ENCODE data around the gene FRMD4B.

The FRMD4B gene

GRCh38 chr3:69292185-69292584, 93.7 kb downstream of the FRMD4B start:
- no peak overlapping the region for H3K4me3 ChIP-seq (ENCODE audit: control insufficient read depth, low read depth, low read length)
- no peak for TF ChIP-seq CTCF (IDR thresholded peaks at IDR 0.05; ENCODE audit: control insufficient read depth, insufficient read depth, low read depth, low read length, missing control alignments)
- DNase-seq (ENCODE audit: low read depth), result no peak

GRCh38 chr3:69290430-69290829, 95.5 kb downstream of the FRMD4B start:
- DNase-seq (ENCODE audit: low read depth), result no peak
- H3K4me3 ChIP-seq (ENCODE audit: control insufficient read depth, low read depth, low read length), result no peak overlapping the region
- TF ChIP-seq CTCF (IDR thresholded peaks at IDR 0.05; ENCODE audit: control insufficient read depth, insufficient read depth, low read depth, low read length, missing control alignments), result no peak

GRCh38 chr3:69290006-69290405, 95.9 kb downstream of the FRMD4B start:
- H3K4me3 ChIP-seq (ENCODE audit: control insufficient read depth, low read depth, low read length), result no peak overlapping the region
- no peak for DNase-seq (ENCODE audit: low read depth)
- TF ChIP-seq CTCF (IDR thresholded peaks at IDR 0.05; ENCODE audit: control insufficient read depth, insufficient read depth, low read depth, low read length, missing control alignments), result no peak

GRCh38 chr3:69288161-69288895, 97.6 kb downstream of the FRMD4B start:
- no peak for DNase-seq (ENCODE audit: low read depth)
- no peak overlapping the region for H3K4me3 ChIP-seq (ENCODE audit: control insufficient read depth, low read depth, low read length)
- no peak for TF ChIP-seq CTCF (IDR thresholded peaks at IDR 0.05; ENCODE audit: control insufficient read depth, insufficient read depth, low read depth, low read length, missing control alignments)

GRCh38 chr3:69283913-69284611, 101.8 kb downstream of the FRMD4B start:
- TF ChIP-seq CTCF (IDR thresholded peaks at IDR 0.05; ENCODE audit: control insufficient read depth, insufficient read depth, low read depth, low read length, missing control alignments), result no peak
- no peak for DNase-seq (ENCODE audit: low read depth)
- no peak overlapping the region for H3K4me3 ChIP-seq (ENCODE audit: control insufficient read depth, low read depth, low read length)

- DNase-seq (ENCODE audit: low read depth), result no peak
- no peak overlapping the region for H3K4me3 ChIP-seq (ENCODE audit: control insufficient read depth, low read depth, low read length)
- no peak for TF ChIP-seq CTCF (IDR thresholded peaks at IDR 0.05; ENCODE audit: control insufficient read depth, insufficient read depth, low read depth, low read length, missing control alignments)
These were observed 102.4 kb downstream of the FRMD4B start for GRCh38 chr3:69283496-69283895.
